Neural cell (in vitro differentiated cells): Measurements from ENCODE around the gene PCCA. TPM values are rescaled to one million over a fixed set of nuclear protein-coding genes. Genes with fewer than 3 reads are reported as not detected.

Source experiments
- H2AFZ ChIP-seq: fragments of 200-600, 300-800 bp; sonication (generic), shearing (Covaris generic); 2 replicates; pipeline ENCODE4 v1.6.0; 2014; ENCODE audit warnings: low read depth, mild to moderate bottlenecking, antibody characterized with exemption, low read length, moderate library complexity
- H3F3A ChIP-seq: fragments of 200-600 bp; shearing (Covaris generic); 2 replicates; pipeline ENCODE4 v1.6.1; 2016; ENCODE audit warnings: mild to moderate bottlenecking, moderate library complexity, mixed read lengths, antibody characterized with exemption, low read length; ENCODE audit not compliant: insufficient read depth, poor library complexity, severe bottlenecking
- H3K27ac ChIP-seq: fragments of 200-600, 300-800 bp; sonication (generic), shearing (Covaris generic); 2 replicates; pipeline ENCODE4 v1.5.1; 2014; ENCODE audit warnings: mild to moderate bottlenecking, low read length, moderate library complexity
- H3K27me3 ChIP-seq: fragments of 300-800, 200-600 bp; sonication (generic), shearing (Covaris generic); 2 replicates; pipeline ENCODE4 v1.6.0; 2014; ENCODE audit warnings: mild to moderate bottlenecking, low read depth, low read length, moderate library complexity; ENCODE audit not compliant: insufficient read depth
- H3K36me3 ChIP-seq: fragments of 300-800, 200-600 bp; sonication (generic), shearing (Covaris generic); 2 replicates; pipeline ENCODE4 v1.5.1; 2014; ENCODE audit warnings: mild to moderate bottlenecking, antibody characterized with exemption, low read length, moderate library complexity; ENCODE audit not compliant: insufficient read depth
- H3K4me2 ChIP-seq: fragments of 300-800, 200-600 bp; sonication (generic), shearing (Covaris generic); 2 replicates; pipeline ENCODE4 v1.6.0; 2014; ENCODE audit warnings: mild to moderate bottlenecking, low read length
- H3K4me3 ChIP-seq: fragments of 300-800, 200-600 bp; sonication (generic), shearing (Covaris generic); 2 replicates; pipeline ENCODE4 v1.5.1; 2014; ENCODE audit warnings: mild to moderate bottlenecking, low read length, moderate library complexity
- H3K79me2 ChIP-seq: fragments of 200-600 bp; shearing (Covaris generic); replicated peaks from 2 replicates; pipeline ENCODE4 v1.6.0; 2014; ENCODE audit warnings: mild to moderate bottlenecking, low read length, moderate library complexity; ENCODE audit not compliant: insufficient read depth
- H3K9ac ChIP-seq: fragments of 300-800, 200-600 bp; sonication (generic), shearing (Covaris generic); 2 replicates; pipeline ENCODE4 v1.6.1; 2016; ENCODE audit warnings: mild to moderate bottlenecking, low read length, mixed read lengths
- H3K9me2 ChIP-seq: fragments of 200-600 bp; shearing (Covaris generic); 2 replicates; pipeline ENCODE4 v1.6.1; 2016; ENCODE audit warnings: mild to moderate bottlenecking, low read length, mixed read lengths; ENCODE audit not compliant: insufficient read depth
- H3K9me3 ChIP-seq: fragments of 200-600, 300-800 bp; sonication (generic), shearing (Covaris generic); 2 replicates; pipeline ENCODE4 v1.6.1; 2016; ENCODE audit warnings: mild to moderate bottlenecking, mixed run types, low read length, moderate library complexity, mixed read lengths
- H4K20me1 ChIP-seq: fragments of 200-600 bp; shearing (Covaris generic); 2 replicates; pipeline ENCODE4 v1.6.1; 2016; ENCODE audit warnings: mild to moderate bottlenecking, mixed run types; ENCODE audit not compliant: insufficient read depth
- CTCF ChIP-seq: fragments of 450-650 bp; IDR thresholded peaks from 2 replicates; pipeline ENCODE4 v1.5.1; 2014; ENCODE audit warnings: antibody characterized with exemption, mild to moderate bottlenecking, moderate library complexity; ENCODE audit not compliant: poor library complexity, severe bottlenecking
- EP300 ChIP-seq: fragments of 450-650 bp; conservative IDR thresholded peaks from 2 replicates; pipeline ENCODE4 v1.6.1; 2014; ENCODE audit warnings: antibody characterized with exemption, mild to moderate bottlenecking, moderate library complexity; ENCODE audit not compliant: poor library complexity, severe bottlenecking
- EZH2 ChIP-seq: fragments of 200-600, 300-800 bp; shearing (Covaris generic), sonication (generic); IDR thresholded peaks from 2 replicates; pipeline ENCODE4 v1.6.1; 2014; ENCODE audit warnings: antibody characterized with exemption, low read length, borderline replicate concordance, mild to moderate bottlenecking; ENCODE audit not compliant: insufficient read depth, poor library complexity, severe bottlenecking
- MXI1 ChIP-seq: fragments of 450-650 bp; conservative IDR thresholded peaks from 2 replicates; pipeline ENCODE4 v1.6.1; 2014; ENCODE audit warnings: antibody characterized with exemption, mild to moderate bottlenecking; ENCODE audit not compliant: poor library complexity, severe bottlenecking
- POLR2AphosphoS5 ChIP-seq: IDR thresholded peaks from 2 replicates; pipeline ENCODE4 v1.6.1; 2012
- RAD21 ChIP-seq: fragments of 450-650 bp; conservative IDR thresholded peaks from 2 replicates; pipeline ENCODE4 v1.6.1; 2014; ENCODE audit warnings: antibody characterized with exemption, mild to moderate bottlenecking, moderate library complexity
- REST ChIP-seq: IDR thresholded peaks from 2 replicates; pipeline ENCODE4 v1.6.1; 2012; ENCODE audit warnings: borderline replicate concordance
- SMC3 ChIP-seq: fragments of 450-650 bp; conservative IDR thresholded peaks from 2 replicates; pipeline ENCODE4 v1.6.1; 2014; ENCODE audit warnings: antibody characterized with exemption, mild to moderate bottlenecking, moderate library complexity; ENCODE audit not compliant: poor library complexity
- TAF1 ChIP-seq: IDR thresholded peaks from 2 replicates; pipeline ENCODE4 v1.6.1; 2012; ENCODE audit warnings: low read depth
- polyA plus RNA-seq: library from polyadenylated mRNA; depleted of rRNA; stranded (reverse); fragments of >200 nt; gene quantifications from 2 replicates; pipeline ENCODE4 v1.2.3, GENCODE V29; 2014

Gene PCCA
- polyA plus RNA-seq, 1 donor from 2014 or later = 17.0 TPM

- Histone ChIP-seq H3K27me3 (no peaks in the 10 kb centered on the region), H3F3A (no peaks in the 10 kb centered on the region), H3K9ac (no peak overlapping the region), H4K20me1 (no peaks in the 10 kb centered on the region), H3K4me2 (no peak overlapping the region), H3K9me2 (no peaks in the 10 kb centered on the region), H3K4me3 (no peak overlapping the region), H2AFZ (no peak overlapping the region), H3K79me2 (peaks cover 4% of the 10 kb centered on the region), H3K27ac (no peak overlapping the region), H3K9me3 (no peaks in the 10 kb centered on the region), H3K36me3 (no peaks in the 10 kb centered on the region)
- no peak for TF ChIP-seq EP300
- no peak for TF ChIP-seq TAF1
- TF ChIP-seq REST = no peak
- TF ChIP-seq MXI1 = no peak
- no peak for TF ChIP-seq SMC3
- TF ChIP-seq RAD21 = no peak
- no peak for TF ChIP-seq POLR2AphosphoS5
- no peak for TF ChIP-seq EZH2
- no peak for TF ChIP-seq CTCF
These were observed 95.2 kb downstream of the PCCA start for GRCh38 chr13:100184095-100184494.

GRCh38 chr13:100195568-100195967 lies 106.7 kb downstream of the PCCA start:
- Histone ChIP-seq H4K20me1 (no peaks in the 10 kb centered on the region), H3F3A (no peaks in the 10 kb centered on the region), H3K27me3 (no peaks in the 10 kb centered on the region), H3K36me3 (no peaks in the 10 kb centered on the region), H2AFZ (no peak overlapping the region), H3K27ac (no peak overlapping the region), H3K9ac (no peak overlapping the region), H3K9me2 (no peaks in the 10 kb centered on the region), H3K4me2 (peak overlapping the region; percentile 21), H3K79me2 (no peaks in the 10 kb centered on the region), H3K9me3 (no peaks in the 10 kb centered on the region), H3K4me3 (no peak overlapping the region)
- TF ChIP-seq RAD21 = no peak
- no peak for TF ChIP-seq SMC3
- no peak for TF ChIP-seq TAF1
- no peak for TF ChIP-seq EP300
- TF ChIP-seq EZH2 = no peak
- TF ChIP-seq CTCF = no peak
- TF ChIP-seq MXI1 = no peak
- TF ChIP-seq REST = no peak
- no peak for TF ChIP-seq POLR2AphosphoS5
